ENCODE measurements around the gene MACROD2.

Gene MACROD2

GRCh38 chr20:15154070-15154469, 1158.8 kb downstream of the MACROD2 start:
- no peak for FAIRE-seq

GRCh38 chr20:15155848-15156401, 1160.6 kb downstream of the MACROD2 start:
- no peak for DNase-seq (ENCODE audit: insufficient read length, low spot score)
- no peak for TF ChIP-seq POU2F2 (IDR thresholded peaks at IDR 0.05; ENCODE audit: low read depth, low read length)
- TF ChIP-seq POLR2A (IDR thresholded peaks at IDR 0.05; ENCODE audit: low read depth, low read length) = no peak
- no peak for TF ChIP-seq POLR2AphosphoS5 (IDR thresholded peaks at IDR 0.05; ENCODE audit: low read depth, low read length)
- TF ChIP-seq SPI1 (IDR thresholded peaks at IDR 0.05; ENCODE audit: low read depth, low read length) = no peak
- TF ChIP-seq PAX5 (IDR thresholded peaks at IDR 0.05; ENCODE audit: insufficient read depth, low read length, severe bottlenecking) = no peak
- TF ChIP-seq TAF1 (IDR thresholded peaks at IDR 0.05; ENCODE audit: low read depth, low read length) = no peak
- no peak for FAIRE-seq

More at GRCh38 chr20:15154070-15154469, 1158.8 kb downstream of the MACROD2 start:
- TF ChIP-seq PAX5 (IDR thresholded peaks at IDR 0.05; ENCODE audit: insufficient read depth, low read length, severe bottlenecking) (no peak), POLR2AphosphoS5 (IDR thresholded peaks at IDR 0.05; ENCODE audit: low read depth, low read length) (no peak), TAF1 (IDR thresholded peaks at IDR 0.05; ENCODE audit: low read depth, low read length) (no peak), SPI1 (IDR thresholded peaks at IDR 0.05; ENCODE audit: low read depth, low read length) (no peak), POLR2A (IDR thresholded peaks at IDR 0.05; ENCODE audit: low read depth, low read length) (no peak), POU2F2 (IDR thresholded peaks at IDR 0.05; ENCODE audit: low read depth, low read length) (no peak)
- DNase-seq (ENCODE audit: insufficient read length, low spot score) = no peak

DNA sequence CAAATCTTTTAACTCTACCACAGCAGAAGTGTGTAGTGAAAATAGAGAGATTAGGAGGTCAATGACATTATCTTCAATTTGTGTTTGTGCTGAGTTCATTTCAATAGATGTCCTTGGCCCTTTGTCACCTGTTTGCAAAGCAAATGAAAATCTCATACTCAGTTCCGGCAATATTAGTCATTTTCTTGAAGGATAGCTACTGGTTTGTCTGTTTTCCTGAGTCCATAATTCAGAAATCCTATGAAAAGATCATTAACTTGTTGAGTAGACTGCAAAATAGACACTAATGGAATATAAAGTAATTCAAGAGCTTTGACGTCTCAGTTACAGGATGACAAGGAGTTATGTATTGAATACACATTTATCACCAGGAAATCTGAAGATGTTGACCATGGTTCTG, 1163.2 kb downstream of the MACROD2 start:
- no peak for FAIRE-seq
- no peak for DNase-seq (ENCODE audit: insufficient read length, low spot score)
- TF ChIP-seq PAX5 (IDR thresholded peaks at IDR 0.05; ENCODE audit: insufficient read depth, low read length, severe bottlenecking) (no peak), POU2F2 (IDR thresholded peaks at IDR 0.05; ENCODE audit: low read depth, low read length) (no peak)

DNA sequence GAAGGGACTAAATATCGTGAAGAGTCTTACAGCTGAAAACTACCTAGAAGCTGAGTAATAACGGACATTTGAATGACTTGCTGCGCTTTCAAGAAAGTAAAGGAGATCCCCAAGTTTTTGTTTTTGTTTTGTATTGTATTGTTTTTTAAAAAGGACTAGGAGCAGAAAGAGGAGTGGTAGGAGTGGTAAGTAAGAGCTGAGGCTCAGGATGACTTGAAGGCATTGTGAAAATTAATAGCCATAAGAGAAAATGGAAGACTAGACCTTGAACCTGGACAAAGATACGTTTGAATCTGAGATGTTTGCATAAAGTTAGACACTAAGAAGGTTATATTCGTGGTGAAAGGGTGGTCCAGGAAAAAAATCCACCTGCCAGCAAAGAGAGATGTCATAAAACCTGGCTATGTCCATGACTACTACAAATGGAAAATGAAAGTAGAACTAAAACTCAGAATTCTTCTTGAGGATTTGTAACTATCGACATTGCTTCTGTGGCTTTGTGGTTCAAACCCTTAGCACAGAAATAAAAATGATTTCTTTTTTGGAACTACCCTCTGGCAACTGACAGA, 1166.8 kb downstream of the MACROD2 start:
- DNase-seq (ENCODE audit: insufficient read length, low spot score) (no peak), FAIRE-seq (no peak)
- TF ChIP-seq PAX5 (IDR thresholded peaks at IDR 0.05; ENCODE audit: insufficient read depth, low read length, severe bottlenecking) (no peak), POU2F2 (IDR thresholded peaks at IDR 0.05; ENCODE audit: low read depth, low read length) (no peak), TAF1 (IDR thresholded peaks at IDR 0.05; ENCODE audit: low read depth, low read length) (no peak)

GRCh38 chr20:15163632-15164031, 1168.3 kb downstream of the MACROD2 start:
- TF ChIP-seq POU2F2 (IDR thresholded peaks at IDR 0.05; ENCODE audit: low read depth, low read length) = no peak
- no peak for TF ChIP-seq TAF1 (IDR thresholded peaks at IDR 0.05; ENCODE audit: low read depth, low read length)
- no peak for TF ChIP-seq PAX5 (IDR thresholded peaks at IDR 0.05; ENCODE audit: insufficient read depth, low read length, severe bottlenecking)
- TF ChIP-seq POLR2A (IDR thresholded peaks at IDR 0.05; ENCODE audit: low read depth, low read length) = no peak
- no peak for TF ChIP-seq POLR2AphosphoS5 (IDR thresholded peaks at IDR 0.05; ENCODE audit: low read depth, low read length)
- no peak for TF ChIP-seq SPI1 (IDR thresholded peaks at IDR 0.05; ENCODE audit: low read depth, low read length)
- DNase-seq (ENCODE audit: insufficient read length, low spot score) (no peak), FAIRE-seq (no peak)

- DNase-seq (ENCODE audit: insufficient read length, low spot score) = no peak
- no peak for FAIRE-seq
- TF ChIP-seq PAX5 (IDR thresholded peaks at IDR 0.05; ENCODE audit: insufficient read depth, low read length, severe bottlenecking) (no peak), TAF1 (IDR thresholded peaks at IDR 0.05; ENCODE audit: low read depth, low read length) (no peak), POU2F2 (IDR thresholded peaks at IDR 0.05; ENCODE audit: low read depth, low read length) (no peak), POLR2A (IDR thresholded peaks at IDR 0.05; ENCODE audit: low read depth, low read length) (no peak), SPI1 (IDR thresholded peaks at IDR 0.05; ENCODE audit: low read depth, low read length) (no peak), POLR2AphosphoS5 (IDR thresholded peaks at IDR 0.05; ENCODE audit: low read depth, low read length) (no peak)
Observed at GRCh38 chr20:15164726-15165125, 1169.4 kb downstream of the MACROD2 start.

- TF ChIP-seq POLR2A (IDR thresholded peaks at IDR 0.05; ENCODE audit: low read depth, low read length) (no peak), PAX5 (IDR thresholded peaks at IDR 0.05; ENCODE audit: insufficient read depth, low read length, severe bottlenecking) (no peak), TAF1 (IDR thresholded peaks at IDR 0.05; ENCODE audit: low read depth, low read length) (no peak), POLR2AphosphoS5 (IDR thresholded peaks at IDR 0.05; ENCODE audit: low read depth, low read length) (no peak), POU2F2 (IDR thresholded peaks at IDR 0.05; ENCODE audit: low read depth, low read length) (no peak), SPI1 (IDR thresholded peaks at IDR 0.05; ENCODE audit: low read depth, low read length) (no peak)
- DNase-seq (ENCODE audit: insufficient read length, low spot score) (no peak), FAIRE-seq (no peak)
Observed at GRCh38 chr20:15166744-15167143, 1171.4 kb downstream of the MACROD2 start.

DNA sequence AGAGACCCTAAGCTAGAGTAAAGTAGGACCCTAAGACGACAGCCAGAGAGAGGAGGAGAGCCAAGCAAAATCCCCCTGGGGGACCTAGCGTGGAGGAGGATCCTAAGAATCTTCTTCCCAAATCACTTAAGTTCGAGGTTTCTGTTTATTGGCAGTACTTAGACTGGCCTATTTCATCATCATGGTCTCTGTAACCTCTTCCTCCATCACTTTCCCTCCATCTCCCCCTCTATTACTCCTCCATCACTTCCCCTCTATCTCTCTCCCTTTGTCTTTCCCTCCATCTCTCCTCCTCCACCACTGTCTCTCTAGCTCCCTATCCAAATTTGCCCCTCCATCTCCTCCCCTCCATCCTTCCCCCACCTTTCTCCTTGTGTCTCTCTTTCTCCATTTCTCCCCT, 1175.7 kb downstream of the MACROD2 start:
- FAIRE-seq = no peak
- no peak for TF ChIP-seq PAX5 (IDR thresholded peaks at IDR 0.05; ENCODE audit: insufficient read depth, low read length, severe bottlenecking)
- no peak for TF ChIP-seq TAF1 (IDR thresholded peaks at IDR 0.05; ENCODE audit: low read depth, low read length)
- no peak for TF ChIP-seq POU2F2 (IDR thresholded peaks at IDR 0.05; ENCODE audit: low read depth, low read length)
- TF ChIP-seq POLR2AphosphoS5 (IDR thresholded peaks at IDR 0.05; ENCODE audit: low read depth, low read length) = no peak
- no peak for TF ChIP-seq SPI1 (IDR thresholded peaks at IDR 0.05; ENCODE audit: low read depth, low read length)
- no peak for TF ChIP-seq POLR2A (IDR thresholded peaks at IDR 0.05; ENCODE audit: low read depth, low read length)
- no peak for DNase-seq (ENCODE audit: insufficient read length, low spot score)

- DNase-seq (ENCODE audit: insufficient read length, low spot score) (no peak), FAIRE-seq (no peak)
- no peak for TF ChIP-seq POLR2A (IDR thresholded peaks at IDR 0.05; ENCODE audit: low read depth, low read length)
- TF ChIP-seq PAX5 (IDR thresholded peaks at IDR 0.05; ENCODE audit: insufficient read depth, low read length, severe bottlenecking) = no peak
- no peak for TF ChIP-seq TAF1 (IDR thresholded peaks at IDR 0.05; ENCODE audit: low read depth, low read length)
- TF ChIP-seq POU2F2 (IDR thresholded peaks at IDR 0.05; ENCODE audit: low read depth, low read length) = no peak
- no peak for TF ChIP-seq POLR2AphosphoS5 (IDR thresholded peaks at IDR 0.05; ENCODE audit: low read depth, low read length)
- no peak for TF ChIP-seq SPI1 (IDR thresholded peaks at IDR 0.05; ENCODE audit: low read depth, low read length)
Observed at GRCh38 chr20:15176929-15177328, 1181.6 kb downstream of the MACROD2 start.

GRCh38 chr20:15178581-15178980, 1183.3 kb downstream of the MACROD2 start:
- DNase-seq (ENCODE audit: insufficient read length, low spot score) = no peak
- no peak for TF ChIP-seq POU2F2 (IDR thresholded peaks at IDR 0.05; ENCODE audit: low read depth, low read length)
- TF ChIP-seq POLR2AphosphoS5 (IDR thresholded peaks at IDR 0.05; ENCODE audit: low read depth, low read length) = no peak
- no peak for TF ChIP-seq SPI1 (IDR thresholded peaks at IDR 0.05; ENCODE audit: low read depth, low read length)
- TF ChIP-seq PAX5 (IDR thresholded peaks at IDR 0.05; ENCODE audit: insufficient read depth, low read length, severe bottlenecking) = no peak
- TF ChIP-seq TAF1 (IDR thresholded peaks at IDR 0.05; ENCODE audit: low read depth, low read length) = no peak
- TF ChIP-seq POLR2A (IDR thresholded peaks at IDR 0.05; ENCODE audit: low read depth, low read length) = no peak
- FAIRE-seq = no peak
